ENCODE results near the gene IFI35.

DNA sequence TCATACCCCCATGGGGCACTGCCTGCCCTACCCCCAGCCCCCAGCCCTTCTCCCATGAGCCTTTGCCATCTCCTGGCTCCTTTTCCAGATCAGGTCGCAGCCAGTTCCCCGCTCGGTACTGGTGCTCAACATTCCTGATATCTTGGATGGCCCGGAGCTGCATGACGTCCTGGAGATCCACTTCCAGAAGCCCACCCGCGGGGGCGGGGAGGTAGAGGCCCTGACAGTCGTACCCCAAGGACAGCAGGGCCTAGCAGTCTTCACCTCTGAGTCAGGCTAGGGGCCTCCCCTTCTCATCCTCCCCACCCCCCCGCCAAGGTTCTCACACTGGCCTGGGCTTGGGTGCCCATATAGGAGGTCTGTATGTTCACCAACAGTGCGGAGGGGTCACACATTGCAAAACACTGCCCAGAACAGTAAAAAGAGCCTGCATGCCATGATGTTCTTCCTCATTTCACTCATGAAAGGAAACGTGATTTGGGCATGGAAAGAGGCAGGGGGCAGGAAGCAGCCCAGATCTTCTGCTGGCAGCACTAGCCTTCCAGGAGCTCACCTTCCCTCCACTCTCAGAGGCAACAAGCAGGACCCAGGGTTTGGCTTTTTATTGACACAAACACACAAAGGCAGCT lies 7.5 kb downstream of the IFI35 start:
- TF ChIP-seq, protein P1, sequence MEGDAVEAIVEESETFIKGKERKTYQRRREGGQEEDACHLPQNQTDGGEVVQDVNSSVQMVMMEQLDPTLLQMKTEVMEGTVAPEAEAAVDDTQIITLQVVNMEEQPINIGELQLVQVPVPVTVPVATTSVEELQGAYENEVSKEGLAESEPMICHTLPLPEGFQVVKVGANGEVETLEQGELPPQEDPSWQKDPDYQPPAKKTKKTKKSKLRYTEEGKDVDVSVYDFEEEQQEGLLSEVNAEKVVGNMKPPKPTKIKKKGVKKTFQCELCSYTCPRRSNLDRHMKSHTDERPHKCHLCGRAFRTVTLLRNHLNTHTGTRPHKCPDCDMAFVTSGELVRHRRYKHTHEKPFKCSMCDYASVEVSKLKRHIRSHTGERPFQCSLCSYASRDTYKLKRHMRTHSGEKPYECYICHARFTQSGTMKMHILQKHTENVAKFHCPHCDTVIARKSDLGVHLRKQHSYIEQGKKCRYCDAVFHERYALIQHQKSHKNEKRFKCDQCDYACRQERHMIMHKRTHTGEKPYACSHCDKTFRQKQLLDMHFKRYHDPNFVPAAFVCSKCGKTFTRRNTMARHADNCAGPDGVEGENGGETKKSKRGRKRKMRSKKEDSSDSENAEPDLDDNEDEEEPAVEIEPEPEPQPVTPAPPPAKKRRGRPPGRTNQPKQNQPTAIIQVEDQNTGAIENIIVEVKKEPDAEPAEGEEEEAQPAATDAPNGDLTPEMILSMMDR (IDR thresholded peaks at IDR 0.05), result no peak
- no peak for TF ChIP-seq POLR2A (IDR thresholded peaks at IDR 0.05)
